Activated CD4-positive, alpha-beta T cell treated with anti-CD3 and anti-CD28 coated beads, Interleukin-2, amount 50 U/mL, for 48 hours (primary cell): ENCODE measurements around the gene POPDC2.
"Not testable (repeated sequence)": the region's sequence is repeated elsewhere in the genome, so short reads cannot be mapped to it uniquely, and the experiment has no call there.

Experiments
- DNase-seq, 2 experiments: peaks; one replicate each; pipeline ENCODE4 v3.0.0-alpha.2; 2020

The POPDC2 gene

DNA sequence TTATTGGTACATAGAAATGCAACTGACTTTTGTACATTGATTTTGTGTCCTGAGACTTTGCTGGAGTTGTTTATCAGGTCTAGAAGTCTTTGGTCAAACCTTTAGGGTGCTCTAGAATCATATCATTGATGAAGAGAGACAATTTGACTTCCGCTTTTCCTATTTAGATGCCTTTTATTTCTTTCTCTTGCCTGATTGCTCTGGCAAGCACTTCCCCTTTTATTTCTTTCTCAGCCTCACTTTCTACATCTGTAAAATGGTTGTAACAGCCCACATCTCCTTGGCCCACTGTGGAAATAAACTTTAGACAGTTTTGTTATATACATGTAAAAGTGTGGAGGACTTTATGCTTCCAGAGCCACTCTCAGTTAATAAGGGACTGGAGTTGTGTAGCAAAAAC lies 48.7 kb downstream of the POPDC2 start:
- no peak for DNase-seq

DNA sequence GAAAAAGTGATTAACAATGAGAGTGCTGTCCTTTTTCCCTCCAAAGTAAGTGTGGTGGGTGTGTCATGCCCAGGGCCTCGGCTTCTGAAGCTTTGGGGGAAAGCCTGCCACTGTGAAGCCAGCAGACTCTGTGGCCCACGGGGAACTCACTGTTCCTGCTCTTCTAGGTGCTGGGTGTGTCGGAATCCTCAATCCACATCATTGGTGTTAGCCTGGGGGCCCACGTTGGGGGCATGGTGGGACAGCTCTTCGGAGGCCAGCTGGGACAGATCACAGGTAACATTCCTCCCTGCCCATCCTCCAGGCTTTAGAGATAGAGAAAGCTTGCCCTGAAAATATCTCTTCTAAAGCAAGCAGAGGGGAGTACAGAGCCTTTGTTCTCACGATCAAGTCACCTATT lies 51.1 kb downstream of the POPDC2 start:
- DNase-seq: no peak

DNA sequence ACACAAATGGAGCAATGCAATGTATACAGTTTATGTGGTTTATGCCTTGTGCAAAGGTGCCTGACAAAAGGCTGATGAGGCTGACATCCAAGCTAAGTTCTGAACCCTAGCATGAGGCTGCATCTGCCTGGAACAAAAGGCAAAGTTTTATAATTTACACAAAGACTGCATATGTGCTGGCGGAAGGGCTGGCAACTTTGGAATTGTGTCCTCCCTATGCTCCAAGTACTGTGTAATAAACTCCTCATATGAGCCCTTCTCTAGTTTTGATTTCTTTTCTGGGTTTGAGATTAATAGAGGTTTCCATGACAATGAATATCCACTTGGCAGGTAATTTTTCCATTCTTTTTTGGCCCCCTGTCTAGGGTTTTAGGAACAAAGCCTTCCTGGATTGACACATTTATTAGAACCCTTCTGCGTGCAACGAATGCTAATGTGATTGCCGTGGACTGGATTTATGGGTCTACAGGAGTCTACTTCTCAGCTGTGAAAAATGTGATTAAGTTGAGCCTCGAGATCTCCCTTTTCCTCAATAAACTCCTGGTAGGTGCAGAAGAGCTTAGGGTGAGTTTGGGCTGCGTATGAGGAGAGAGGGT lies 51.9 kb downstream of the POPDC2 start:
- no peak for DNase-seq

DNA sequence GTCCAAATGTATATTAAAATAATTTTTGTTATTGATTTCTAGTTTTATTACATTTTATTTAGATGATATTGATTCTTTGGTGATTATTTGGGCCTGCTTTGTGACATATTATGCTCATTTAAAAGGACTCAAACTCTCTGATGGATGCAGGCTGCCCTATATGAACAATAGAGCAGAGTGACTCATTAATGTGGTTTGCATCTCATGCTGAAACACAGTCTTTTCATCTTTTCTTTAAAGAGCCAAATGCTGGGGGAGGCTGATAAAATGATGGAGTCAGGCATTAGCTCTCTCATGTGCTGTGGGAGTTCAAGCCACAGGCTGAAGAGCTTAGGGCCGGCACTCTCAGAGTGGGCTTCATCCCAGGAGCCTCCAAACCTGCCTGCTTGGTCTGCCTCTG lies 55.5 kb downstream of the POPDC2 start:
- no peak for DNase-seq

DNA sequence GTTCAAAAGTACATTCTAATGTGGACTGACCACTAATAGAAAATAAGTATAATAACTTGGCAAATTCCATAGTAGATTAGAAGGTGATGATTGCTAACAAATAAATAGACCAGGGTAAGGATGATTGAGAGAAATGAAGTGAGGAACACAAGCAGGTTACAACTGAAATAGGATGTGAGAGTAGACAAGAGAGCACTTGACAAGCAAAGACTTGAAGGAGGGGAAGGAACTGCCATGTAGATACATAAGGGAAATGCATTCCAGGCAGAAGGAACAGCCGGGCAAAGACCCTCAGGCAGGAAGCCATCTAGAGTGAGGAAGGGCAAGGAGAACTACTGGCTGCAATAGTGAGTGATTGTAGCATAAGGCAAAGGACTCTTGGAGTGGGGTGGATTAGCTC lies 57.7 kb downstream of the POPDC2 start:
- DNase-seq: no peak

DNA sequence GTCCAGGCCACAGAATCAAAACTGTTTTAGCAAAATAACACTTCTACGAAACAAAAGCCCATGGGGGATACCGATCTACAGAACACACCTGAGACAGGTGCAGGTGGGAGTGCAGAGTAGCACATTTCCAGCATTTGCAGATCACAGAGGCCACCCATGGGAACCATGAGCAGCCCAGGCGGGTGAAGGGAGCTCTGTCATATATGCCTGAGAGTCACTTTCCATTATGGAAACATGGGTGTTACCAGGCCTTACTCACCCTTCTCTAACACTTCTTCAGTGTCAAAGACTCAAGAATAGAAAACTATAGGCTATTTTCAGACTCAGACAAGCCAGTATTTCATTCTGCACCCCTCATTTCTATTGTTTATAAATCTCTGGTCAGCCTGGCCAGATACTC lies 59.2 kb downstream of the POPDC2 start:
- peak in 1 of 2 experiments; percentile 18 for DNase-seq

DNA sequence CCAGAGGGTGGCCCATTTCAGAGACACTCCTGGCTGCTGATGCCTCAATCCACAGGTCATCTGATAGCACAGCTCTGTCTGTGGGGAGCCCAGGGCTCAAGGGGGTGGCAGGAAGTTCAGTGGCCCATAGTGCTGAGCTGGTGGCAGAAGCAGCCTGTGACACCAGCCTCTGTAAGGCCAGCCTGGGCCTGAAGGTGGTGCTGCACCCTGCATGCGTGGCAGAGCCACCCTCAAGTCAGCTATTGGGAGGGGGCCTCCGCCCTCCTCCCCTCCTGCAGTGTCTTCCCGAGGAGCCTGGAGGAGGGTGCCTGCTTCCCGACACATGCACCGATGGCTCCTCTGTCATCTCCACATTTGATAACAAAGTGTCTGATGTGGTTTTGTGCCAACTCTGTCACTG lies 59.7 kb downstream of the POPDC2 start:
- peak; percentile 37 to 40 for DNase-seq

DNA sequence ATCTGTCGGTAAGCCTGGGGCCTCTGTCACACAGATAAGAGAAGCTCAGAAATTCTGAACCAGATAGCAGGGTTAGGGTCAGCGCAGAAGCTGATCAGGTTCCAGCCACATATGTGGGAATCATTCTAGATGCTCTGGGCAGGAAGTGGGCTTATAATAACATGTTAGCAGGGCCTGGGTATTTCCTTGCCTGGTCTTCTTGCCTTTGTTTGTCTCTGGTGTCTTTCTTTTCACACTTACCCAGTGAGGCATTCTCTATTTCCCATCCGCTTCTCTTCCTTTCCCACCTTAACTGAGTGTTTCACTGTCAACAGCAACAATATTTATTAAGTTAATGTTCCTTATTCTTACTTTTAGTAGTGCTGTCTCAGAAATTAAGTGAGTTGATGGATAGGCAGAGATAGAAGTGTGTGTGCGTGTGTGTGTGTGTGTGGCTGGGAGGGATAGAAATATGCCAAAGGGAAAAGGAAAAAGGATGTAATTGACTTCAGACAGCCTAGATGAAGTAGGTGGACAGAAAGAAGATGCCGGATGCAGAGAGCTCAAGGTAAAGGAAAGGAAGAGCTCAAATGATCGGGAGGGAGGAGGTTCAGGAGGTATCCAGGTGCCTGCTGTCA lies 60.7 kb downstream of the POPDC2 start:
- no peak for DNase-seq

DNA sequence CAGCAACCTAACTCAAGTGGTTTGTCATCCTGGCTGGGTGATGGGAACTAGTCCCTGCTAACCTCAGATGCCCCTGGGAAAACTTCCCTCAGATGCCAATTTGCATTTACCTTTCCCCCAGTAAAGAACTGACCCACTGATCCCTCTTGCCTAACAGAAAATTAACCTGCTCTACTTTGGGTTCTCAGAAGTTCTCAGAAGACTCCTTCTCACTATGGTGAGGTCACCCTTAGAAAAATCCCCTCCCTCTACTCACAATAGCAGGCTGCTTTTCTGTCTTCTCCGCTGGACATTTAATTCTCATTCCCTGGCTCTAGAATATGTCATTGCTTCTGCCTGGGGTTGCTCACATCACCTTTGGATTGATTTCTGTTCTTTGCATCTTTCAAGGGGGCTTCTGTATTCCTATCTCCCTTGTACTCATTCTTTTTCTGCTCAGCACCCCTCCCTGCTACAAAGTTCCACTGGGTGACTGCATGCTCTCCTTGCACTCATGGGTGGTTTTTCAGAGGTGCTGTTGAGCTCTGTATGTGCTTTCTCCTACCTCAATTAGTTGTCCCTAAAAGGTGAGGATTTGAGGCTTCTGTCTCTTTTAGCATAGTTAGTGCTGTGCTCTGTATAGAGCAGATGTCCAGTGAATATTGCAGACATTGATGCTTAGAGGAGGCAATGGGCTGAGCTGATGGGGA lies 61.8 kb downstream of the POPDC2 start:
- no peak for DNase-seq

DNA sequence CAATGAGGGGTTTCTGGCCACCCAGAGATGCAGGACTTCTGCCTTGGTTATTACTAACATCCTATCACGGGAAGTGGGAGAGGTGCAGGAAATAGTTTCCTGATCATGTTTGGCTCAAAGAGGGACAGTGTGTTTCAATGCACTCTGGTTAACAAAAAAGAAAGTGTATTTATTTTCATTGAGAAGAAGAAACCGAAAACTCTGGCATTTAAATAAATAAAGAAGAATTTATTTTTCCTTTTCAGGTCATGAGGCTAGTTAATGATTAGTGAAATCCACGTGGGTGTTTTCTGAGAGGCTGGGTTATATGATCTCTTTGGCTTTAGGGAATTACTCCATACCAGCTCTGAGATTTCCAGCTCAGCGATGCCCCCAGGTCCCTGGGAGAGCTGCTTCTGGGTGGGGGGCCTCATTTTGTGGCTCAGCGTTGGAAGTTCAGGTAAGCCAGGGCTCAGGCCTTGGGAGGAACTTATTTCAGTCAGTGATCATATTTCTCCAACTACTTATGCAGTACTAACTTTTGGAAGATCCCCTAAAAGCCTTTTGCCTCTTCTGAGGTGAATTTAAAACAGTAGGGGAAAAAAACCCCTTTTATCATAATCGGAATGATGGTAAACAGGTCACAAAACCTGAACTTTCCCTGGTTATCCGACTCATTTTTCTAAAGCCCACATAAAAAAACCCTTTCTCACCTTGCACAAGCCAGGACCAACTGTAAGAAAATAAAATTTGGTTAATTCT lies 62.7 kb downstream of the POPDC2 start, which contains the start of gene PLA1A:
Gene PLA1A (plus strand): TSS at position 338 of the 741 bp plus-strand sequence. CDS start 29 bp downstream, at position 367.
- no peak for DNase-seq

DNA sequence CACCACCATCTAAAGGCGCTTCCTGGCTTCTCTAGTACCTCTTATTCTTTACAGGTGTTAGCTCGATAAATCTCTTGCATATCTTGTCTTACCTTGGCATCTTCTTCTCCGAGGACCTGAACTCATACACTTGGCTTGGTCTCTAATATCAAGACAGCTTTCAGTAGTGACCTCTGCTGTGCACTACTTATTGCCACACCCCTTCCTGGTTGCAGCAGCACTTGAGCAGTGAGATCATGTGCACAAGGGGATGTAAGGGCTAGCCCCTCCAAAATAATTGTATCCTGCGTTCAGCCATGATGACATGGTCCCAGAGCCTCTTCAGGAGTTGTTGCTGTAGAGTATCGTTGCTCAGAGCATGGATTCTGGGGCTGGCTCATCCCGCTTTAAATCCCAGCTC lies 64.0 kb downstream of the POPDC2 start:
- DNase-seq: no peak

DNA sequence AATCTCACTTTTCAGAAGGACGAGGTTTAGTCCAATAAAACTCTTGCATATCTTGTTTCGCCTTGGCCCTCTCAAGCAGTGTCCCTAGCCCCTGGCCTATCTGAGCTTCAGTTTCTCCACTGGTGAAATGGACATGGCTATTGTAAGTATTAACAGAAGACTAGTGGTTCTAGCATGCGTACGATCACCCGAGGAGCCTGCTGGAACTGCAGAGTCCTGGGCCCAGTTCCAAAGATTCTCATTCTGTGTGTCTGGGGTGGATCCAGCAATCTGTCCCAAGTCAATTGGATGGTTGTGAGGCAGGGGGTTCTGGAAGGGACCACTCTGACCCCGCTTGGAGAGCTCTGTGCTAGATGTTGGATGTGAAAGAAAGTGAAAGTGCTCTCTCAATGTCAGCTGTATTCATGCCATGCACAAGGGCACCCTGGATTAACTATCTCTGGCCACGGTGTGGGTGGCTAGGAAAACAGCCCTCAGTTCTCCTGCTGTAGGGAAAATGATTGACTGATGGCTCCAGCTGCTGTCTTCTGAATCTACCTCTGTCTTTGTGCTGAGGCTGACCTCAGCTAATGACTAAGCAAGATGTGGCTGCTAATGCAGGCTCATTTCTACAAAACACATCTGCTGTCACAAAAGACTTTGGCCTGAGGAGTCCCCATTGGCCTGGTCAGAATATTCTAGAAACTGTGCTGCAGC lies 64.6 kb downstream of the POPDC2 start:
- DNase-seq: no peak

DNA sequence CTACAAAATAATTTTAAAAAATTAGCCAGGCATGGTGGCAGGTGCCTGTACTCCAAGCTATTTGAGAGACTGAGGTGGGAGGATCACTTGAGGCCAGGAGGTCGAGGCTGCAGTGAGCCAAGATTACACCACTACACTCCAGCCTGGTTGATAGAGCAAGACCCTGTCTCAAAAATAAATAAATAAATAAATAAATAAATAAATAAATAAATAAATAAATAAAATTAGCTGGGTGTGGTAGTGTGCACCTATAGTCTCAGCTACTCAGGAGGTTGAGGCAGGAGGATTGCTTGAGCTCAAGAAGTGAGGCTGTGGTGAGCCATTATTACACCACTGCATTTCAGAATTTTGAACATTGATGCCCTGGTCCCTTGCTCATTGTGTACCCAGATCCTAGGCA lies 65.5 kb downstream of the POPDC2 start:
- not testable (repeated sequence) for DNase-seq

DNA sequence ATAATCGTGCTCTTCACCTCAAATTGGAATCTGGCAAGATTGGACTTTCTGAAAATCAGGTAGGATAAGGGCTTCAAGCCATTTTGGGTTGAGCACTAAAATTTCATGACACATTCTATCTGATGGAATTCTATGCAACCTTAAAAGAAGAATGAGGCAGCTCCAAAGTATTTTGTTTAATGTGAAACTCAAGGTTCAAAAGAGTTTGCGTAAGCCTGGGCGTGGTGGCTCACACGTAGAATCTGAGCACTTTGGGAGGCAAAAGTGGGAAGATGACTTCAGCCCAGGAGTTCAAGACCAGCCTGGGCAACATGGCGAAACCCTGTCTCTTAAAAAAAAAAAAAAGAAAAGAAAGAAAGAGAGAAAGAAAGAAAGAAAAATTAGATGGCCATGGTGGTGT lies 66.3 kb downstream of the POPDC2 start:
- no peak for DNase-seq

DNA sequence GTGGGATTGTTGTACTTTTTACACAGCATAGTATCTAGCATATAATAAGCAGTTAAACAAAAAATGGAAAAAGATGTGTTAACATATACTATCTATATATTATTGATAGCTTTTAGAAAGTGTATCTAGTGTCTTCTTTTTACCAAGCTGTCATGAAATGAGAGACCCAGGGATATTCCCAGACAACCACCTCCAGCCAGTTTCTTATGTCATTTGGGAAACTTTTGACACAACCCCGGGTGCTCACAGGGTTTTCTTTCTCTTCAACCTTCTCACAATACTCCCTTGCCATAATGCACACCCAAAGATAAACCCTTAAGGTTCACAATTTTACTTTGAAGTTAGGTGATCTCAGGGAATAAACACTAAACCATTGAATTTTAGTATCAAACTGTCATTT lies 67.5 kb downstream of the POPDC2 start:
- no peak for DNase-seq
